ENCODE data around the gene FAM124B. TPM values are rescaled to one million over a fixed set of nuclear protein-coding genes. Genes with fewer than 3 reads are reported as not detected.

Gene FAM124B
- polyA plus RNA-seq, 1 of the 3 experiments (the other 2 are of a cell fraction): not detected

DNA sequence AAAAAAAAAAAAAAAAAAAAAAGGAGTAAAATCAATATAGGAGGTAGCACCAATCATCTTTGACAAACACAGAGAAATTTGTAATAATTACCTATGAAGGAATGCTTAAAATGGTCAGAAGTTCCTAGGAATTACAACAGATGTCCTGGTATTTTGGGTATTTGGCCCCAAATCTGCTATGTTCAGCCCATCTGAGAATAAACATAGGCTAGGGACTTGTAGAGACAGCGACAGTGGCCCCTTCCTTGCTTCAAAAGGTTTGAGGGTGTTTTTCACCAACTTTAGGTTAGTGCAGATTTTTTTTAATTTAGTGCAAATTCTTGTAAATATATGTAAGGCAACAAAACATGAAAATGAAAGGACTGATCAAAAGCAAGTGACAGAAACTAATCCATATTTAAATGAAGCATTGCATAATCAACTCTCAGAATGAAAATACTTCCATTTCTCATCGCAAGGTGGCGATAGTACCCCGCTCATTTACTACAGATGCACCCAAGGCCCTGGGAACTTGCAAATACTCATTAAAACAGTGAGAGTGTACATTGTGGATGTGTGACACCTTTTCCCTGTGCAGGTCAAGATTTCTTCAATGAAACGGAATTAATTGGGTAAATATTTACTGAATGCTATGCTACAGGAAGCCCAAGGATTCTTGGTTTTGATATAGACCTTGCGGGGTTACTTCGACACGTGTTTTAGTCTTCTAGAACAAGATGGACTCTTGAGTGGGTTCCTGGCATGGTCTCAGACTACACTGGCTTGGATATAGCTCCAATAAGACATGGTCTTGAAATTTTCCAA lies 44.6 kb downstream of the FAM124B start:
- Histone ChIP-seq H2AFZ (ENCODE audit: low read depth) (no peak overlapping the region), H3K9me3 (no peaks in the 10 kb centered on the region), H3K27me3 (ENCODE audit: insufficient read depth) (no peaks in the 10 kb centered on the region; the same call in 1 of the 2 replicates), H3K4me3 (ENCODE audit: low read depth in 2 of 2, low read length in 1 of 2) (peak overlapping the region in 1 of 2 experiments; percentile 31; a peak in 1 of 4 replicates), H3K27ac (ENCODE audit: low read depth in 2 of 2, low read length in 1 of 2) (no peak overlapping the region), H3K9me2 (no peaks in the 10 kb centered on the region), H3K36me3 (replicated peaks in 1 of 2; ENCODE audit: control insufficient read depth in 1 of 2, insufficient read depth in 2 of 2, low read length in 1 of 2) (no peaks in the 10 kb centered on the region), H3K9ac (no peak overlapping the region), H3K79me2 (ENCODE audit: insufficient read depth) (no peaks in the 10 kb centered on the region), H3F3A (replicated peaks; ENCODE audit: insufficient read depth) (no peaks in the 10 kb centered on the region), H3K4me2 (no peak overlapping the region), H3K4me1 (ENCODE audit: control insufficient read depth in 1 of 2, insufficient read depth in 2 of 2, low read depth in 1 of 2, low read length in 1 of 2) (peaks cover 0 to 2% of the 10 kb centered on the region in 2 experiments; a peak in 1 of 4 replicates), H4K20me1 (ENCODE audit: insufficient read depth) (no peaks in the 10 kb centered on the region)
- ChIA-PET POLR2A (no interaction called here), CTCF (interaction anchor here (0.8 to 6.1 kb wide), 17 partner anchors 12 to 432 kb away, joined by 3 to 47 read pairs (median 3); no protein-coding TSS in a partner anchor)
- TF ChIP-seq RAD21 (IDR thresholded peaks at IDR 0.05; ENCODE audit: low read length) (peak; percentile 96), ELF1 (IDR thresholded peaks at IDR 0.05) (no peak), CHD2 (IDR thresholded peaks at IDR 0.05; ENCODE audit: low read length, partially characterized antibody) (no peak), SMC3 (IDR thresholded peaks at IDR 0.05; ENCODE audit: low read depth, low read length) (peak; percentile 90)
- TF ChIP-seq, protein P1, sequence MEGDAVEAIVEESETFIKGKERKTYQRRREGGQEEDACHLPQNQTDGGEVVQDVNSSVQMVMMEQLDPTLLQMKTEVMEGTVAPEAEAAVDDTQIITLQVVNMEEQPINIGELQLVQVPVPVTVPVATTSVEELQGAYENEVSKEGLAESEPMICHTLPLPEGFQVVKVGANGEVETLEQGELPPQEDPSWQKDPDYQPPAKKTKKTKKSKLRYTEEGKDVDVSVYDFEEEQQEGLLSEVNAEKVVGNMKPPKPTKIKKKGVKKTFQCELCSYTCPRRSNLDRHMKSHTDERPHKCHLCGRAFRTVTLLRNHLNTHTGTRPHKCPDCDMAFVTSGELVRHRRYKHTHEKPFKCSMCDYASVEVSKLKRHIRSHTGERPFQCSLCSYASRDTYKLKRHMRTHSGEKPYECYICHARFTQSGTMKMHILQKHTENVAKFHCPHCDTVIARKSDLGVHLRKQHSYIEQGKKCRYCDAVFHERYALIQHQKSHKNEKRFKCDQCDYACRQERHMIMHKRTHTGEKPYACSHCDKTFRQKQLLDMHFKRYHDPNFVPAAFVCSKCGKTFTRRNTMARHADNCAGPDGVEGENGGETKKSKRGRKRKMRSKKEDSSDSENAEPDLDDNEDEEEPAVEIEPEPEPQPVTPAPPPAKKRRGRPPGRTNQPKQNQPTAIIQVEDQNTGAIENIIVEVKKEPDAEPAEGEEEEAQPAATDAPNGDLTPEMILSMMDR (IDR thresholded peaks at IDR 0.05): peak; percentile 85
- peak; percentile 68 for DNase-seq
- WGBS (ENCODE audit: low lambda C conversion rate): 47% methylated on average over 8 of the region's 8 CpGs

DNA sequence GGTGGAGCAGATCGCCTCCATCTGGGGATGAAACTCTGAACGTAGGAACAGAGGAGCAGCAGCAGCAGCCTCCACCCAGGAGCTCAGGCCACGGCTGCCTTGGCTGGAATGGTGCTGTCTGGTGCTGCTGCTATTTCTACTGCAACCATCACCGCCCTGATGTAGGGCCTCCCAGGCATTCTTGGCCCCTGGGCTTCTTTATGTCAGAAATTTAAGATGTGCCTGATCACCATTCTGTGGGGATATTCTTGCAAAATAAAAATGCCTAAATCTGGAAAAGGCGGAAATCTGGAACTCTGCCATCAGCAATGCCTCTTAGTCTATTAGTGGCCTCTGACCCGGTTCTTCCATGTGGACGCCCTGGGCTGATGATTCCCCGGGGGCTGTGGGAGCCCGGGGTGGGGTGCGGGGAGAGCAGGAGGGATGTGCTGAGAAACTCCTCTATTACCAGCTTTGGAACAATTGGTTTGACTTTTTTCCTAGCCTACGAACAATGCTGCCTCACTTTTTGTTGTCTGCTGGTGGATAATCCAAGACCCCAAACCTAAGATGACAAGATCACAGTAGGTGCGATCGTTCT lies 47.2 kb downstream of the FAM124B start:
- Histone ChIP-seq H3K4me2 (no peak overlapping the region), H3K9me2 (no peaks in the 10 kb centered on the region), H3K27me3 (ENCODE audit: insufficient read depth) (no peaks in the 10 kb centered on the region; the same call in 1 of the 2 replicates), H3K4me1 (ENCODE audit: control insufficient read depth in 1 of 2, insufficient read depth in 2 of 2, low read depth in 1 of 2, low read length in 1 of 2) (peaks cover 0 to 2% of the 10 kb centered on the region in 2 experiments; a peak in 1 of 4 replicates), H3K36me3 (replicated peaks in 1 of 2; ENCODE audit: control insufficient read depth in 1 of 2, insufficient read depth in 2 of 2, low read length in 1 of 2) (no peaks in the 10 kb centered on the region), H3F3A (replicated peaks; ENCODE audit: insufficient read depth) (no peaks in the 10 kb centered on the region), H3K4me3 (ENCODE audit: low read depth in 2 of 2, low read length in 1 of 2) (no peak overlapping the region), H2AFZ (ENCODE audit: low read depth) (no peak overlapping the region), H3K79me2 (ENCODE audit: insufficient read depth) (no peaks in the 10 kb centered on the region), H4K20me1 (ENCODE audit: insufficient read depth) (no peaks in the 10 kb centered on the region), H3K9me3 (no peaks in the 10 kb centered on the region), H3K27ac (ENCODE audit: low read depth in 2 of 2, low read length in 1 of 2) (no peak overlapping the region), H3K9ac (no peak overlapping the region)
- POLR2A ChIA-PET: no interaction called here
- WGBS (ENCODE audit: low lambda C conversion rate): 80% methylated on average over 11 of the region's 13 CpGs
- CTCF ChIA-PET: interaction anchor here (0.5 to 6.1 kb wide), 8 partner anchors 14 to 384 kb away, joined by 3 to 46 read pairs (median 5); no protein-coding TSS in a partner anchor
- no peak for TF ChIP-seq ELF1 (IDR thresholded peaks at IDR 0.05)
- TF ChIP-seq EP300 (IDR thresholded peaks at IDR 0.05; ENCODE audit: borderline replicate concordance in 1 of 2, low read depth in 1 of 2, low read length in 1 of 2): no peak
- TF ChIP-seq RCOR1 (IDR thresholded peaks at IDR 0.05; ENCODE audit: low read length): no peak
- no peak for TF ChIP-seq SMC3 (IDR thresholded peaks at IDR 0.05; ENCODE audit: low read depth, low read length)
- TF ChIP-seq MEF2A (IDR thresholded peaks at IDR 0.05; ENCODE audit: borderline replicate concordance, low read depth): no peak
- TF ChIP-seq GABPA (IDR thresholded peaks at IDR 0.05; ENCODE audit: low read depth): no peak
- no peak for TF ChIP-seq TAF1 (IDR thresholded peaks at IDR 0.05; ENCODE audit: borderline replicate concordance, low read depth, low read length)
- TF ChIP-seq SIN3A (IDR thresholded peaks at IDR 0.05; ENCODE audit: borderline replicate concordance, low read depth, low read length): no peak
- TF ChIP-seq POLR2AphosphoS5 (IDR thresholded peaks at IDR 0.05; ENCODE audit: low read depth, low read length): no peak
- TF ChIP-seq GATA2 (CRISPR knock-in tag; IDR thresholded peaks at IDR 0.05): no peak
- no peak for TF ChIP-seq FOXM1 (IDR thresholded peaks at IDR 0.05; ENCODE audit: low read depth)
- TF ChIP-seq, protein P2, sequence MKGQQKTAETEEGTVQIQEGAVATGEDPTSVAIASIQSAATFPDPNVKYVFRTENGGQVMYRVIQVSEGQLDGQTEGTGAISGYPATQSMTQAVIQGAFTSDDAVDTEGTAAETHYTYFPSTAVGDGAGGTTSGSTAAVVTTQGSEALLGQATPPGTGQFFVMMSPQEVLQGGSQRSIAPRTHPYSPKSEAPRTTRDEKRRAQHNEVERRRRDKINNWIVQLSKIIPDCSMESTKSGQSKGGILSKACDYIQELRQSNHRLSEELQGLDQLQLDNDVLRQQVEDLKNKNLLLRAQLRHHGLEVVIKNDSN (IDR thresholded peaks at IDR 0.05; ENCODE audit: borderline replicate concordance, low read depth): no peak
- DNase-seq: no peak
